ENCODE results near the gene LRRN3.

DNA sequence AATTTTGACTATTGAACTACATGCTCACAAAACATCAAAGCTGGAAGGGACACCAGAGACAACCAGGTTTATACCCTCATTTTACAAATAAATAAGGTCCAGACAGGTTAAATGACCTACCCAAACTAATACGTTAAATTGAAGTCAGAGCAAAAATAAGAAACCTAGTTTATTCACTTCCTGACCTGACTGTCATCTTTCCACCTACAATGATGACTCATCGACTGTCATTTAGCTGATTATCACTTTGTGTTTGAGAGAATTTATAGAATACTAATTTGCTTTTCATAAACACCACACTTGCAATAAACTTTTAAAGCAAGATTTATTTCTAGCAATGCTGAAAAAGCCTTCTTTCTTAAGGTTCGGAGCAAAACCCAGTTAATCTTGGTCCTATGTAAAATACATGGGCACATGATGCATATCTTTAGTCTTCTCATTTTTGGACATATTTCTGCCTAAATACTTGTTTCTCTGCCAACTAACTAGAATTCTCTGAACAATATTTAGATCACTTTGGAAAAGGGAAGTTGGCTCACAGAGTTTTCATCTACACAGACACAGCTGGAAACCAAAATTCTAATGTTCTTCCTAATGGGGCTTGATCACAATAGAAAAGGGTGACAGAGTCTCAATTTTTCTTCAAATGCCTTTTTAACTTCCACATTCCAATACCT lies 16.7 kb upstream of the LRRN3 start:
- TF ChIP-seq EZH2 (IDR thresholded peaks at IDR 0.05; ENCODE audit: low read length, unreplicated experiment) = no peak
- TF ChIP-seq, protein P1, sequence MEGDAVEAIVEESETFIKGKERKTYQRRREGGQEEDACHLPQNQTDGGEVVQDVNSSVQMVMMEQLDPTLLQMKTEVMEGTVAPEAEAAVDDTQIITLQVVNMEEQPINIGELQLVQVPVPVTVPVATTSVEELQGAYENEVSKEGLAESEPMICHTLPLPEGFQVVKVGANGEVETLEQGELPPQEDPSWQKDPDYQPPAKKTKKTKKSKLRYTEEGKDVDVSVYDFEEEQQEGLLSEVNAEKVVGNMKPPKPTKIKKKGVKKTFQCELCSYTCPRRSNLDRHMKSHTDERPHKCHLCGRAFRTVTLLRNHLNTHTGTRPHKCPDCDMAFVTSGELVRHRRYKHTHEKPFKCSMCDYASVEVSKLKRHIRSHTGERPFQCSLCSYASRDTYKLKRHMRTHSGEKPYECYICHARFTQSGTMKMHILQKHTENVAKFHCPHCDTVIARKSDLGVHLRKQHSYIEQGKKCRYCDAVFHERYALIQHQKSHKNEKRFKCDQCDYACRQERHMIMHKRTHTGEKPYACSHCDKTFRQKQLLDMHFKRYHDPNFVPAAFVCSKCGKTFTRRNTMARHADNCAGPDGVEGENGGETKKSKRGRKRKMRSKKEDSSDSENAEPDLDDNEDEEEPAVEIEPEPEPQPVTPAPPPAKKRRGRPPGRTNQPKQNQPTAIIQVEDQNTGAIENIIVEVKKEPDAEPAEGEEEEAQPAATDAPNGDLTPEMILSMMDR (conservative IDR thresholded peaks at IDR 0.05; ENCODE audit: low read depth, low read length) = no peak

All from PC-3 (cell line).